Uterus (tissue), 4 donors: ENCODE measurements around the gene USP20. TPM values are rescaled to one million over a fixed set of nuclear protein-coding genes. Genes with fewer than 3 reads are reported as not detected.

ENCODE experiments used
- DNase-seq, 2 donors: peaks; one replicate each; pipeline ENCODE4 v3.0.0-alpha.2; 2019 to 2020
- H3K27ac ChIP-seq, 2 donors: fragments of 200-600 bp; sonication (generic); 1 replicate in 1 of 2; 2 replicates in 1 of 2; pipeline ENCODE4 v1.5.1; 2016 to 2018
- H3K27me3 ChIP-seq, 2 donors: fragments of 200-600 bp; sonication (generic); one replicate each; pipeline ENCODE4 v1.5.1; 2018 to 2019; ENCODE audit warnings: control low read depth in 1 of 2
- H3K36me3 ChIP-seq, 2 donors: fragments of 200-600 bp; sonication (generic); one replicate each; pipeline ENCODE4 v1.5.1; 2019; ENCODE audit warnings: control low read depth in 1 of 2
- H3K4me1 ChIP-seq, 2 donors: fragments of 200-600 bp; sonication (generic); one replicate each; pipeline ENCODE4 v1.5.1; 2018 to 2019; ENCODE audit warnings: control low read depth in 1 of 2
- H3K4me3 ChIP-seq, 2 donors: fragments of 200-600 bp; sonication (generic); 1 replicate in 1 of 2; 2 replicates in 1 of 2; pipeline ENCODE4 v1.5.1; 2018 to 2019; ENCODE audit warnings: mild to moderate bottlenecking in 1 of 2
- H3K9me3 ChIP-seq, 2 donors: fragments of 200-600 bp; sonication (generic); one replicate each; pipeline ENCODE4 v1.5.1; 2019; ENCODE audit warnings: control low read depth in 1 of 2
- CTCF ChIP-seq, 4 experiments: fragments of 200-600 bp in 2 of 4; fragments of 450-650 bp in 2 of 4; sonication (generic) in 2 of 4; IDR thresholded peaks; one replicate each; pipeline ENCODE4 v1.5.1; 2016 to 2019; ENCODE audit warnings: antibody characterized with exemption in 4 of 4, mild to moderate bottlenecking in 2 of 4, moderate library complexity in 1 of 4
- POLR2A ChIP-seq, 2 donors: fragments of 450-650 bp; IDR thresholded peaks; one replicate each; pipeline ENCODE4 v1.6.1; 2016; ENCODE audit warnings: antibody characterized with exemption in 2 of 2, mild to moderate bottlenecking in 1 of 2, moderate library complexity in 1 of 2
- intact Hi-C: fragments of 100-400 bp; cut with DNase I; formaldehyde crosslinking; loops from one replicate; pipeline ENCODE4 v1.15.1; 2023; ENCODE audit warnings: low total_unique reads
- total RNA-seq, 4 donors: library from RNA; depleted of rRNA in 3 of 4; stranded (reverse); fragments of >200 nt in 3 of 4; gene quantifications; one replicate each; pipeline versions ENCODE4 v1.1.0 to v1.2.4, GENCODE V29; 2014 to 2023
- donor health status: DM: yes; HTN: yes; CAD: no.

The USP20 gene
- total RNA-seq, 4 donors from 2014 or later = 5.6 to 46.7 (median 11.1) TPM

GRCh38 chr9:129836311-129837007 is 1.2 kb downstream of the USP20 start:
- TF ChIP-seq POLR2A (IDR thresholded peaks at IDR 0.05) (no peak), CTCF (IDR thresholded peaks at IDR 0.05) (no peak)
- intact Hi-C loops = no loop called here
- Histone ChIP-seq H3K9me3 (no peaks in the 10 kb centered on the region), H3K4me1 (peaks cover 8 to 14% of the 10 kb centered on the region in 2 donors), H3K36me3 (no peaks in the 10 kb centered on the region), H3K27me3 (no peaks in the 10 kb centered on the region), H3K4me3 (peak overlapping the region; percentile 93 to 94), H3K27ac (peak overlapping the region; percentile 82 to 93)
- no peak for DNase-seq

GRCh38 chr9:129838707-129839259 is 3.5 kb downstream of the USP20 start:
- Histone ChIP-seq H3K36me3 (no peaks in the 10 kb centered on the region), H3K4me1 (peaks cover 6 to 14% of the 10 kb centered on the region in 2 donors), H3K27ac (no peak overlapping the region), H3K9me3 (no peaks in the 10 kb centered on the region), H3K27me3 (no peaks in the 10 kb centered on the region), H3K4me3 (no peak overlapping the region)
- DNase-seq = no peak
- intact Hi-C loops = no loop called here
- TF ChIP-seq POLR2A (IDR thresholded peaks at IDR 0.05) (no peak), CTCF (IDR thresholded peaks at IDR 0.05) (no peak)

- TF ChIP-seq POLR2A (IDR thresholded peaks at IDR 0.05) (no peak), CTCF (IDR thresholded peaks at IDR 0.05) (no peak)
- no peak overlapping the region for H3K4me3 ChIP-seq
- H3K27ac ChIP-seq = no peak overlapping the region
These were observed 4.2 kb downstream of the USP20 start for GRCh38 chr9:129839324-129840023.

GRCh38 chr9:129840034-129840433 is 4.8 kb downstream of the USP20 start:
- Histone ChIP-seq H3K36me3 (no peaks in the 10 kb centered on the region), H3K4me1 (peaks cover 0 to 14% of the 10 kb centered on the region in 2 donors), H3K4me3 (no peak overlapping the region), H3K9me3 (no peaks in the 10 kb centered on the region), H3K27me3 (no peaks in the 10 kb centered on the region), H3K27ac (no peak overlapping the region)
- DNase-seq = no peak
- TF ChIP-seq CTCF (IDR thresholded peaks at IDR 0.05) = no peak
- no peak for TF ChIP-seq POLR2A (IDR thresholded peaks at IDR 0.05)
- intact Hi-C loops = no loop called here

More at GRCh38 chr9:129839324-129840023, 4.2 kb downstream of the USP20 start:
- no peaks in the 10 kb centered on the region for H3K27me3 ChIP-seq
- peaks cover 0 to 14% of the 10 kb centered on the region in 2 donors for H3K4me1 ChIP-seq
- intact Hi-C loops = no loop called here
- no peak for DNase-seq
- no peaks in the 10 kb centered on the region for H3K36me3 ChIP-seq
- no peaks in the 10 kb centered on the region for H3K9me3 ChIP-seq

GRCh38 chr9:129841071-129841470 is 5.8 kb downstream of the USP20 start:
- no peak for DNase-seq
- Histone ChIP-seq H3K36me3 (no peaks in the 10 kb centered on the region), H3K4me3 (no peak overlapping the region), H3K27me3 (no peaks in the 10 kb centered on the region), H3K4me1 (peaks cover 0 to 13% of the 10 kb centered on the region in 2 donors), H3K27ac (no peak overlapping the region), H3K9me3 (no peaks in the 10 kb centered on the region)
- TF ChIP-seq CTCF (IDR thresholded peaks at IDR 0.05) (no peak), POLR2A (IDR thresholded peaks at IDR 0.05) (no peak)
- intact Hi-C loops = no loop called here
